HG03045 (cell line): ENCODE data around the gene IFNA16.
"Not testable (repeated sequence)": the region's sequence is repeated elsewhere in the genome, so short reads cannot be mapped to it uniquely, and the experiment has no call there.

Source experiments
- ATAC-seq: cut with Tn5 transposase; IDR thresholded peaks from one replicate; pipeline ENCODE4 v1.9.1; 2021; ENCODE audit warnings: mild to moderate bottlenecking, moderate library complexity; ENCODE audit not compliant: unreplicated experiment

Gene IFNA16

GRCh38 chr9:21202105-21202504, 15.0 kb downstream of the IFNA16 start, which contains the start of gene IFNA7:
TSS of gene IFNA7 (minus strand) at chr9:21202205. CDS start at chr9:21202165, 40 bp downstream.
- ATAC-seq: not testable (repeated sequence)

DNA sequence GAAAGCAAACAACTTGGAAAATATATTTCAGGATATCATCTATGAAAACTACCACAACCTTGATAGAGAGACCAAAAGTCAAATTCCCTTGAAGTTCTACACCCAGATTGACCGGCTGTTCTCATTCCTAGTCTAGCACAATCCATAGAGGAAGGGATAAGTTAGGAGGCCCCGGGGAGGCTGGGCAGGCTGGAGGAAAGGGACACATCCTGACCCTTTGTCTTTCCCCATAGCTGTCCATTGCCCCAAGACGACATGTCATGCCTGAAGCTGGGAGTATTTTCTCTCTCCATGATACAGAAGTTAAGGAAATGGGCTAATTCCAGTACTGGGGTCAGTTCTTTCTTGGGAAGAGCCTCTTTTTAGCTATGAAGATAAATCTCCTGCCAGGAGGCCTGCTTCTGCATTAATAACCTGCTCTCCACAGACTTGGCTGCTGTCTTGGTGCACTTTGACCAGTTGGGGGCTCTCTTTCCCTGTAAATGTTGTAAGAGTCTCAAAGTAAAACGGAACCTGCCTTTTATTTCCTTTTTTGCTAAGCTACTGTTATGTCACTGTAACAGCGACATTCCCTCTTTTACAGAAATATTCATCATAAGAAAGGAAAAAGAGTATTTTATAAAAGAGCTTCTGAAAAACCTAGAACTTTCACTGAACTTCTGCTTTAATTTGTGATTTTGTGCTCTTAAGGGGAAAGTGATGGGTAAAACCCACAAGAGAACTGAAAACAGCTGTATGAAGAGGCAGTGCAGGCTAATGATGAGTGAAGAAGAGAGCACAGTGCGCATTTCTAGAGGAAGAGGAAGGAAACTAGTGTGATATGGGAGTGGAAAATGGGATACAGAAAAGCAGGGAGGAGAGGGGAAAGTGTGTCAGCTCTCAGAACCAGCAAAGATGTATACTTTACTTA, 22.0 kb downstream of the IFNA16 start:
- ATAC-seq: peak; percentile 93

GRCh38 chr9:21187487-21187886, 29.6 kb downstream of the IFNA16 start, which contains the start of gene IFNA4:
TSS of gene IFNA4 (minus strand) at chr9:21187587. CDS start at chr9:21187531, 56 bp downstream.
- not testable (repeated sequence) for ATAC-seq

DNA sequence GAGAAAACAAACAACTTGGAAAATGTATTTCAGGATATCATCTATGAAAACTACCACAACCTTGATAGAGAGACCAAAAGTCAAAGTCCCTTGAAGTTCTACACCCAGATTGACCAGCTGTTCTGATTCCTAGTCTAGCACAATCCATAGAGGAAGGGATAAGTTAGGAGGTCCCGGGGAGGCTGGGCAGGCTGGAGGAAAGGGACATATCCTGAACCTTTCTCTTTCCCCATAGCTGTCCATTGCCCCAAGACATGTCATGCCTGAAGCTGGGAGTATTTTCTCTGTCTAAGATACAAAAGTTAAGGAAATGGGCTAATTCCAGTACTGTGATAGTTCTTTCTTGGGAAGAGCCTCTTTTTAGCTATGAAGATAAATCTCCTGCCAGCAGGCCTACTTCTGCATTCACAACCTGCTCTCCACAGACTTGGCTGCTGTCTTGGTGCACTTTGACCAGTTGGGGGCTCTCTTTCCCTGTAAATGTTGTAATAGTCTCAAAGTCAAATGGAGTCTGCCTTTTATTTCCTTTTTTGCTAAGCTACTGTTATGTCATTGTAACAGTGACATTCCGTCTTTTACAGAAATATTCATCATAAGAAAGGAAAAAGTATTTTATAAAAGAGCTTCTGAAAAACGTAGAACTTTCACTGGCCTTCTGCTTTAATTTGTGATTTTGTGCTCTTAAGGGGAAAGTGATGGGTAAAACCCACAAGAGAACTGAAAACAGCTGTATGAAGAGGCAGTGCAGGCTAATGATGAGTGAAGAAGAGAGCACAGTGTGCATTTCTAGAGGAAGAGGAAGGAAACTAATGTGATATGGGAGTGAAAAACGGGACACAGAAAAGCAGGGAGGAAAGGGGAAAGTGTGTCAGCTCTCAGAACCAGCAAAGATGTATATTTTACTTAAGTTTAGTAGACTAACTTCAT, 34.0 kb downstream of the IFNA16 start:
- ATAC-seq: peak; percentile 88

DNA sequence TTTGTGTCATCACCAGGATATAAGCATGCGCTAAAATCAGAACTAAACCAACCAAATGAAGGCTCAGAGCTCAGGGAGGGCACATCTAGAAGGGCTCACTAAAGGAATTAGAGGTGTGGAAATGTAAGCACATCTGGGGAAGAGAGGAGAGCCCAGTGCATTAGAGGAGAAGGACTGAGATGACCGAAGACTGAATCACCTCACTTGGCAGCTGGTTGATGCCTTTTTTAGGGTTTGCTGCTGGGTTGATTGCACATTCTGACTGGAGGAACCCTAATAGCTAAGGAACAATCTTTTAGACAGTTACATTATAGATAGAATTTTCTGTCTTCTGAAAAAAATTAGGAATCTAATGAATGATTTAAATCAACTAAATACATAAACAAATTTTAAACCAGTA, 42.4 kb downstream of the IFNA16 start:
- ATAC-seq: no peak

- ATAC-seq: no peak
These were observed 45.0 kb downstream of the IFNA16 start for GRCh38 chr9:21172156-21172555.

GRCh38 chr9:21171351-21171750, 45.8 kb downstream of the IFNA16 start:
- ATAC-seq: no peak

DNA sequence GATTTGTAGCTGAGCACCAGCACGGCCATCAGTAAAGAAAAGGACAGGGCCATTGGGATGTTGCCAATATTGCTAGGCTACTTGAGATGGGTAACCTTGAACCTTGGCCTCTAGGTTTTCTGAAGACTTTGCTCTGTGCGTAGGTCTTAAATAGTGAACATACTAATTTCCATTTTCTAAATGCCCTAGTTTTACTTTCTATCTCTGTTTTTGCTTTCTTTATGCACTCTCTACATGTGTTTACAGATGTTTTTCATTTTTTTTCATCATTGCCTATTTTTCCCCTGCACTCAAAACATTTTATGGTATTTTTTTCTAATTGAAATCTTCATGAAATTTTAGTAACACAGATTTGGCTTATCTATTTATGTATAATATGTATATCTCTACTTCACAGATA, 50.6 kb downstream of the IFNA16 start, which contains the start of gene IFNA21:
Gene IFNA21 (minus strand): TSS at position 101 of the 400 bp plus-strand sequence. CDS start 48 bp downstream, at position 53.
- not testable (repeated sequence) for ATAC-seq
